ENCODE data around the gene LHFPL6. TPM values are rescaled to one million over a fixed set of nuclear protein-coding genes. Genes with fewer than 3 reads are reported as not detected.
A peak's percentile ranks its signal among the peaks of the same experiment; 100 is the strongest.

The LHFPL6 gene
- total RNA-seq, 1 donor from 2014 or later = 54.3 TPM

- intact Hi-C loops (cut with micrococcal nuclease) = no loop called here
- ATAC-seq (peak; percentile 69), DNase-seq (no peak)
These were observed 37.7 kb downstream of the LHFPL6 start for GRCh38 chr13:39565036-39565949.

GRCh38 chr13:39563470-39563735 lies 39.6 kb downstream of the LHFPL6 start:
- intact Hi-C loops (cut with micrococcal nuclease) = no loop called here
- ATAC-seq (no peak), DNase-seq (no peak)

- DNase-seq (no peak), ATAC-seq (no peak)
- intact Hi-C loops (cut with micrococcal nuclease) = no loop called here
These were observed 41.0 kb downstream of the LHFPL6 start for GRCh38 chr13:39561971-39562370.

GRCh38 chr13:39559847-39560246 lies 43.1 kb downstream of the LHFPL6 start:
- intact Hi-C loops (cut with micrococcal nuclease) = no loop called here
- ATAC-seq (no peak), DNase-seq (no peak)

- ATAC-seq (no peak), DNase-seq (no peak)
- intact Hi-C loops (cut with micrococcal nuclease) = no loop called here
These were observed 45.6 kb downstream of the LHFPL6 start for GRCh38 chr13:39557285-39557955.

GRCh38 chr13:39556866-39557265 lies 46.1 kb downstream of the LHFPL6 start:
- DNase-seq = no peak
- no peak for ATAC-seq
- intact Hi-C loops (cut with micrococcal nuclease) = no loop called here

GRCh38 chr13:39554371-39554770 lies 48.6 kb downstream of the LHFPL6 start:
- ATAC-seq (no peak), DNase-seq (no peak)
- intact Hi-C loops (cut with micrococcal nuclease) = no loop called here

- intact Hi-C loops (cut with micrococcal nuclease) = no loop called here
These were observed 50.7 kb downstream of the LHFPL6 start for GRCh38 chr13:39552246-39552645.

GRCh38 chr13:39550931-39551330 lies 52.1 kb downstream of the LHFPL6 start:
- ATAC-seq = no peak
- intact Hi-C loops (cut with micrococcal nuclease) = no loop called here
- DNase-seq = no peak

More at GRCh38 chr13:39552246-39552645, 50.7 kb downstream of the LHFPL6 start:
- no peak for ATAC-seq
- no peak for DNase-seq

- no peak for ATAC-seq
- no peak for DNase-seq
- intact Hi-C loops (cut with micrococcal nuclease) = no loop called here
These were observed 55.9 kb downstream of the LHFPL6 start for GRCh38 chr13:39547108-39547507.

- intact Hi-C loops (cut with micrococcal nuclease) = no loop called here
- ATAC-seq (no peak), DNase-seq (no peak)
These were observed 60.6 kb downstream of the LHFPL6 start for GRCh38 chr13:39542361-39542760.

- intact Hi-C loops (cut with micrococcal nuclease) = no loop called here
- ATAC-seq = no peak
These were observed 61.9 kb downstream of the LHFPL6 start for GRCh38 chr13:39540929-39541605.

GRCh38 chr13:39538816-39539790 lies 63.9 kb downstream of the LHFPL6 start:
- ATAC-seq = no peak
- intact Hi-C loops (cut with micrococcal nuclease) = no loop called here
- DNase-seq = no peak

More at GRCh38 chr13:39540929-39541605, 61.9 kb downstream of the LHFPL6 start:
- DNase-seq = no peak

GRCh38 chr13:39536906-39537305 lies 66.1 kb downstream of the LHFPL6 start:
- DNase-seq (no peak), ATAC-seq (peak; percentile 13)
- intact Hi-C loops (cut with micrococcal nuclease) = no loop called here

- peak; percentile 17 for ATAC-seq
- no peak for DNase-seq
- intact Hi-C loops (cut with micrococcal nuclease) = no loop called here
These were observed 66.7 kb downstream of the LHFPL6 start for GRCh38 chr13:39536274-39536673.

- DNase-seq = no peak
- intact Hi-C loops (cut with micrococcal nuclease) = no loop called here
- no peak for ATAC-seq
These were observed 69.3 kb downstream of the LHFPL6 start for GRCh38 chr13:39533651-39534150.

- ATAC-seq = no peak
- no peak for DNase-seq
- intact Hi-C loops (cut with micrococcal nuclease) = no loop called here
These were observed 71.3 kb downstream of the LHFPL6 start for GRCh38 chr13:39531646-39532045.

GRCh38 chr13:39530916-39531315 lies 72.1 kb downstream of the LHFPL6 start:
- ATAC-seq (peak; percentile 7), DNase-seq (no peak)
- intact Hi-C loops (cut with micrococcal nuclease) = no loop called here

GRCh38 chr13:39528661-39528980 lies 74.4 kb downstream of the LHFPL6 start:
- ATAC-seq = no peak
- intact Hi-C loops (cut with micrococcal nuclease) = no loop called here
- no peak for DNase-seq

Measured in left ventricle myocardium superior (tissue), 1 donor.